GM12878 (cell line): ENCODE data around the gene ILF2. TPM values are rescaled to one million over a fixed set of nuclear protein-coding genes. Genes with fewer than 3 reads are reported as not detected.

Experiments
- E2F8 ChIP-seq: fragments of 450-650 bp; IDR thresholded peaks from 2 replicates; pipeline ENCODE4 v1.6.1; 2018; ENCODE audit warnings: mild to moderate bottlenecking, low read depth, moderate library complexity; ENCODE audit not compliant: partially characterized antibody
- EGR1 ChIP-seq, 2 experiments: IDR thresholded peaks; 1 replicate in 1 of 2; 2 replicates in 1 of 2; pipeline ENCODE4 v1.6.1; 2011 to 2012; ENCODE audit warnings: low read depth in 2 of 2, low read length in 2 of 2, borderline replicate concordance in 1 of 2, mild to moderate bottlenecking in 1 of 2, moderate library complexity in 1 of 2
- EZH2 ChIP-seq: IDR thresholded peaks from 2 replicates; pipeline ENCODE4 v1.6.1; 2012; ENCODE audit warnings: low read depth, mild to moderate bottlenecking, control low read depth, inconsistent platforms, low read length, borderline replicate concordance; ENCODE audit not compliant: control insufficient read depth
- FOXM1 ChIP-seq: IDR thresholded peaks from 2 replicates; pipeline ENCODE4 v1.6.1; 2012; ENCODE audit warnings: low read depth, mild to moderate bottlenecking, inconsistent platforms, low read length, moderate library complexity
- GABPA ChIP-seq: IDR thresholded peaks from 2 replicates; pipeline ENCODE4 v1.6.1; 2014; ENCODE audit warnings: antibody characterized with exemption, low read depth, mild to moderate bottlenecking, inconsistent platforms
- HCFC1 ChIP-seq: fragments of 150-350 bp; IDR thresholded peaks from 2 replicates; pipeline ENCODE4 v1.6.1; 2014; ENCODE audit warnings: low read length
- HDGF ChIP-seq: fragments of 450-650 bp; IDR thresholded peaks from 2 replicates; pipeline ENCODE4 v1.6.1; 2016; ENCODE audit warnings: antibody characterized with exemption
- JUNB ChIP-seq: IDR thresholded peaks from 2 replicates; pipeline ENCODE4 v1.6.1; 2016; ENCODE audit warnings: antibody characterized with exemption, mild to moderate bottlenecking
- LARP7 ChIP-seq: fragments of 450-650 bp; IDR thresholded peaks from 2 replicates; pipeline ENCODE4 v1.6.1; 2017; ENCODE audit warnings: mild to moderate bottlenecking
- NR2F1 ChIP-seq: fragments of 450-650 bp; conservative IDR thresholded peaks from 2 replicates; pipeline ENCODE4 v1.6.1; 2017; ENCODE audit warnings: mild to moderate bottlenecking
- POU2F2 ChIP-seq: IDR thresholded peaks from 3 replicates; pipeline ENCODE4 v1.6.1; 2011; ENCODE audit warnings: low read depth, mild to moderate bottlenecking, low read length, borderline replicate concordance
- RAD51 ChIP-seq: fragments of 450-650 bp; IDR thresholded peaks from 2 replicates; pipeline ENCODE4 v1.6.1; 2016; ENCODE audit warnings: moderate library complexity, mild to moderate bottlenecking, inconsistent platforms
- REST ChIP-seq: IDR thresholded peaks from 2 replicates; pipeline ENCODE4 v1.6.1; 2012; ENCODE audit warnings: mild to moderate bottlenecking, low read depth, low read length
- RFX5 ChIP-seq: IDR thresholded peaks from 2 replicates; pipeline ENCODE4 v1.6.1; 2011; ENCODE audit warnings: low read depth, low read length, improper control_type of control experiment
- SP1 ChIP-seq: IDR thresholded peaks from one replicate; pipeline ENCODE4 v1.6.1; 2011; ENCODE audit warnings: low read depth, low read length
- SRF ChIP-seq, 2 experiments: IDR thresholded peaks; 2 replicates each; pipeline ENCODE4 v1.6.1; 2011; ENCODE audit warnings: low read depth in 2 of 2, low read length in 2 of 2, mild to moderate bottlenecking in 1 of 2, moderate library complexity in 1 of 2
- SUPT20H ChIP-seq: IDR thresholded peaks from 2 replicates; pipeline ENCODE4 v1.6.1; 2011; ENCODE audit warnings: low read depth, mild to moderate bottlenecking, low read length, moderate library complexity, borderline replicate concordance; ENCODE audit not compliant: control insufficient read depth
- YY1 ChIP-seq: IDR thresholded peaks from 2 replicates; pipeline ENCODE4 v1.6.1; 2011; ENCODE audit warnings: low read depth, mild to moderate bottlenecking, low read length
- ZNF217 ChIP-seq: fragments of 450-650 bp; IDR thresholded peaks from 2 replicates; pipeline ENCODE4 v1.6.1; 2017; ENCODE audit warnings: antibody characterized with exemption, mild to moderate bottlenecking
- ZNF622 ChIP-seq: fragments of 450-650 bp; IDR thresholded peaks from 2 replicates; pipeline ENCODE4 v1.6.1; 2017; ENCODE audit warnings: mild to moderate bottlenecking, inconsistent platforms
- ZNF687 ChIP-seq: fragments of 450-650 bp; IDR thresholded peaks from 2 replicates; pipeline ENCODE4 v1.6.1; 2017; ENCODE audit warnings: mild to moderate bottlenecking, moderate library complexity
- polyA plus RNA-seq, 11 experiments: library from polyadenylated mRNA; depleted of rRNA in 4 of 11; unstranded in 6 of 11; stranded (reverse) in 5 of 11; fragments of >200 nt; fragmentation: Nextera tagmentation in 4 of 11; fragmentation: Illumina TruSeq in 1 of 11; extraction: Ambion mirVana in 4 of 11; extraction: Trizol in 1 of 11; gene quantifications; 1 replicate in 1 of 11; 2 replicates in 10 of 11; pipeline versions ENCODE4 v1.2.1 to v1.2.3, GENCODE V29; 2011 to 2016; ENCODE audit warnings: inconsistent platforms in 2 of 11, missing spikeins in 2 of 11, low read depth in 1 of 11
- total RNA-seq, 4 experiments: library from RNA; depleted of rRNA in 3 of 4; stranded (reverse); fragments of >200 nt in 3 of 4; fragmentation: Illumina TruSeq in 1 of 4; extraction: Trizol in 1 of 4; gene quantifications; 2 replicates each; pipeline versions ENCODE4 v1.2.1 to v1.2.3, GENCODE V29; 2013 to 2021

The ILF2 gene
- total and polyA plus RNA-seq, 10 of the 15 experiments (the other 5 are each of a cell fraction or from before 2014, with no cell fraction given): 261 to 520 (median 449) TPM

DNA sequence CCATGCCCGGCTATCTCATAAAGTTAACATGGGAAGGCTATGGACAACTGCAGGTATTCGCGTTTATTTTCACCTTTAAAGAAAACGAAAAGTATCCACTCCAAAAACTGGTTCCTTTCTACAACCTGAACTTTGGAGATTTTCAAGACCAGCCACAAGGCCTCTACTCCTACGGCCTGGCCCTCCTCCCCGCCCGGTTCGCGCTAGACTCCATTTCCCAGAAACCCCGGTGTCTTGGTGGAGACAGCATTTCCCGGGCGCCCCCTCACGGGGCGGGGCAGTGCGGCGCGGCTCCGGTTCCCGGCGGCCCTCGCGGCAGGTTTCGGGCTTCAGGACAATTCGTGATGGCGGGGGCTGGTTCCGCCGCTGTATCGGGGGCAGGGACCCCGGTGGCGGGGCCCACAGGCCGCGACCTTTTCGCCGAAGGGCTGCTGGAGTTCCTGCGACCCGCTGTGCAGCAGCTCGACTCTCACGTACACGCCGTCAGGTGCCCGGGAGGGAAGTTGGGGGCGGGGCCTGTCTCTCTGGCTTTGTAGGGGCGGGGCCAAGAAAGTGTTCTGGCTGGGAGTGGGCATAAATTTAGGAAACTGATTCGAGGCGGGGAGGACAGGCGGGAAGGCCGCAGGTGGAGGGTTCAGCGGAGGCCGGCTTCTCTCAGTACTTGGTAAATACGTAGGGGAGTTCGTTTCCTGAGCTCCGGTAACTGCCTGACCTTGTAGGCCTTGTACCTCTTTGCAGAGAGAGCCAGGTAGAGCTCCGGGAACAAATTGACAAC lies 12.2 kb downstream of the ILF2 start, which contains the start of gene SNAPIN (continued):
- TF ChIP-seq E2F8 (no peak), JUNB (no peak), LARP7 (0 out of 2 replicates have a peak, but pooled peaks have one; percentile 24), EZH2 (no peak), NR2F1 (0 out of 2 replicates have a peak, but pooled peaks have one; percentile 31), SRF (IDR thresholded peaks at IDR 0.05; ENCODE audit: low read depth in 2 of 2, low read length in 2 of 2) (no peak), ZNF217 (no peak), RFX5 (no peak), GABPA (peak; percentile 78), REST (no peak), ZNF622 (no peak), SP1 (peak; percentile 68), SUPT20H (no peak), EGR1 (IDR thresholded peaks at IDR 0.05; ENCODE audit: borderline replicate concordance in 1 of 2, low read depth in 2 of 2, low read length in 2 of 2) (peak in 1 of 2 experiments; percentile 93; a peak in 2 of 3 replicates), HCFC1 (peak; percentile 87), YY1 (peak; percentile 90), ZNF687 (peak; percentile 61; the same call in 1 of the 2 replicates), RAD51 (no peak), HDGF (no peak), POU2F2 (peak; percentile 45; the same call in 2 of the 3 replicates), FOXM1 (no peak)
